Keratinocyte (primary cell): ENCODE measurements around the gene ZFP36L2. TPM values are rescaled to one million over a fixed set of nuclear protein-coding genes. Genes with fewer than 3 reads are reported as not detected.
A peak's percentile ranks its signal among the peaks of the same experiment; 100 is the strongest.

Source experiments
- DNase-seq: peaks from one replicate; pipeline ENCODE4 v3.0.0-alpha.2; 2011; ENCODE audit warnings: low read depth, missing footprints, low spot score
- FAIRE-seq: peaks from 2 replicates; lab custom pipeline; 2011; peaks lifted over from hg19 to GRCh38; lab: Jason Lieb, UNC
- H2AFZ ChIP-seq: 2 replicates; pipeline ENCODE4 v1.6.0; 2012; ENCODE audit warnings: low read length, control low read depth, inconsistent platforms; ENCODE audit not compliant: control insufficient read depth
- H3K27ac ChIP-seq: 2 replicates; pipeline ENCODE4 v1.5.1; 2011; ENCODE audit warnings: low read length; ENCODE audit not compliant: control insufficient read depth, insufficient read depth
- H3K27me3 ChIP-seq: 3 replicates; pipeline ENCODE4 v1.6.0; 2011; ENCODE audit warnings: low read length; ENCODE audit not compliant: control insufficient read depth, insufficient read depth; ENCODE audit errors: extremely low read depth
- H3K36me3 ChIP-seq, 2 experiments: 2 replicates in 1 of 2; 3 replicates in 1 of 2; pipeline ENCODE4 v1.5.1; 2011; ENCODE audit warnings: low read length in 2 of 2, mild to moderate bottlenecking in 1 of 2; ENCODE audit not compliant: control insufficient read depth in 2 of 2, insufficient read depth in 2 of 2; ENCODE audit errors: extremely low read depth in 1 of 2
- H3K4me1 ChIP-seq: 3 replicates; pipeline ENCODE4 v1.5.1; 2011; ENCODE audit warnings: low read length; ENCODE audit not compliant: control insufficient read depth, insufficient read depth; ENCODE audit errors: extremely low read depth
- H3K4me2 ChIP-seq: 3 replicates; pipeline ENCODE4 v1.6.0; 2011; ENCODE audit warnings: low read depth, low read length; ENCODE audit not compliant: control insufficient read depth, insufficient read depth; ENCODE audit errors: extremely low read depth
- H3K4me3 ChIP-seq, 3 experiments: fragments of 200-600 bp in 1 of 3; sonication (generic) in 1 of 3; 2 replicates in 2 of 3; 3 replicates in 1 of 3; pipeline ENCODE4 v1.5.1; 2011 to 2016; ENCODE audit warnings: low read length in 3 of 3, mild to moderate bottlenecking in 3 of 3, control low read depth in 2 of 3, inconsistent platforms in 1 of 3, low read depth in 1 of 3, mixed read lengths in 1 of 3, mixed run types in 1 of 3, moderate library complexity in 1 of 3; ENCODE audit not compliant: control insufficient read depth in 2 of 3, insufficient read depth in 2 of 3; ENCODE audit errors: extremely low read depth in 1 of 3
- H3K79me2 ChIP-seq: 2 replicates; pipeline ENCODE4 v1.6.0; 2012; ENCODE audit warnings: low read length; ENCODE audit not compliant: control insufficient read depth, insufficient read depth
- H3K9ac ChIP-seq: 3 replicates; pipeline ENCODE4 v1.6.0; 2011; ENCODE audit warnings: low read length; ENCODE audit not compliant: control insufficient read depth, insufficient read depth; ENCODE audit errors: extremely low read depth
- H3K9me1 ChIP-seq: 3 replicates; pipeline ENCODE4 v1.6.0; 2011; ENCODE audit warnings: low read length; ENCODE audit not compliant: control insufficient read depth, insufficient read depth; ENCODE audit errors: extremely low read depth
- H3K9me3 ChIP-seq: 2 replicates; pipeline ENCODE4 v1.5.1; 2012; ENCODE audit warnings: low read depth, low read length; ENCODE audit not compliant: control insufficient read depth
- H4K20me1 ChIP-seq: 3 replicates; pipeline ENCODE4 v1.6.0; 2011; ENCODE audit warnings: low read length; ENCODE audit not compliant: control insufficient read depth, insufficient read depth; ENCODE audit errors: extremely low read depth
- CTCF ChIP-seq, 3 experiments: IDR thresholded peaks in 1 of 3; conservative IDR thresholded peaks in 1 of 3; optimal IDR thresholded peaks in 1 of 3; 2 replicates in 2 of 3; 3 replicates in 1 of 3; pipeline versions ENCODE3 to v1.5.1; 2011; ENCODE audit warnings: low read length in 3 of 3, mild to moderate bottlenecking in 3 of 3, moderate library complexity in 2 of 3, control low read depth in 1 of 3, inconsistent platforms in 1 of 3; ENCODE audit not compliant: insufficient read depth in 2 of 3; ENCODE audit errors: extremely low read depth in 1 of 3
- EZH2 ChIP-seq: IDR thresholded peaks from one replicate; pipeline ENCODE4 v1.6.1; 2012; ENCODE audit warnings: inconsistent platforms, mild to moderate bottlenecking, low read length, moderate library complexity
- dilution Hi-C: fragments of 300-500 bp; cut with MboI; formaldehyde crosslinking; loops from one replicate; pipeline ENCODE4 v1.7.0; 2020; ENCODE audit warnings: low sequenced_read_pairs; ENCODE audit not compliant: extremely low pct_ligation_motif_present
- polyA plus RNA-seq, 5 experiments: library from polyadenylated mRNA; depleted of rRNA in 3 of 5; stranded (reverse) in 3 of 5; stranded (forward) in 1 of 5; unstranded in 1 of 5; fragments of >200 nt; gene quantifications; 1 replicate in 1 of 5; 2 replicates in 3 of 5; 3 replicates in 1 of 5; pipeline versions ENCODE4 v1.2.1 to v1.2.3, GENCODE V29; 2011 to 2012; ENCODE audit warnings: missing spikeins in 2 of 5, low read depth in 1 of 5, low replicate concordance in 1 of 5

The ZFP36L2 gene
- polyA plus RNA-seq, 1 donor (not counting 4 experiments of a cell fraction or from before 2014, with no cell fraction given), result 52.4 TPM

GRCh38 chr2:43222475-43223309 is 3.7 kb downstream of the ZFP36L2 start:
- Histone ChIP-seq H3K4me1 (peaks cover 43% of the 10 kb centered on the region), H3K27me3 (no peaks in the 10 kb centered on the region), H3K9me3 (no peaks in the 10 kb centered on the region), H3K9ac (peak overlapping the region; percentile 94), H3K4me2 (peak overlapping the region; percentile 87), H3K79me2 (peaks cover 45% of the 10 kb centered on the region), H4K20me1 (peaks cover 16% of the 10 kb centered on the region), H3K36me3 (peaks cover 4 to 14% of the 10 kb centered on the region in 2 experiments), H3K27ac (peak overlapping the region; percentile 89), H3K9me1 (no peaks in the 10 kb centered on the region), H2AFZ (no peak overlapping the region), H3K4me3 (peak overlapping the region; percentile 87 to 96 (median 92))
- DNase-seq (no peak), FAIRE-seq (no peak)
- dilution Hi-C loops, result no loop called here
- TF ChIP-seq CTCF (optimal IDR thresholded peaks at IDR 0.05 in 1 of 3, IDR thresholded peaks at IDR 0.05 in 1 of 3, conservative IDR thresholded peaks at IDR 0.05 in 1 of 3; ENCODE audit: extremely low read depth in 1 of 3, insufficient read depth in 2 of 3, low read length in 3 of 3) (no peak), EZH2 (no peak)

- H3K27ac ChIP-seq, result peak overlapping the region; percentile 89
- peak overlapping the region; percentile 87 to 96 (median 92) for H3K4me3 ChIP-seq
- dilution Hi-C loops, result no loop called here
- DNase-seq (no peak), FAIRE-seq (no peak)
- peak overlapping the region; percentile 87 for H3K4me2 ChIP-seq
- peaks cover 44% of the 10 kb centered on the region for H3K4me1 ChIP-seq
- no peak overlapping the region for H2AFZ ChIP-seq
- no peaks in the 10 kb centered on the region for H3K9me3 ChIP-seq
- H3K9ac ChIP-seq, result peak overlapping the region; percentile 94
- H3K36me3 ChIP-seq, result peaks cover 4 to 14% of the 10 kb centered on the region in 2 experiments
- H3K9me1 ChIP-seq, result no peaks in the 10 kb centered on the region
- H3K79me2 ChIP-seq, result peaks cover 37% of the 10 kb centered on the region
- TF ChIP-seq CTCF (optimal IDR thresholded peaks at IDR 0.05 in 1 of 3, IDR thresholded peaks at IDR 0.05 in 1 of 3, conservative IDR thresholded peaks at IDR 0.05 in 1 of 3; ENCODE audit: extremely low read depth in 1 of 3, insufficient read depth in 2 of 3, low read length in 3 of 3) (no peak), EZH2 (no peak)
- H3K27me3 ChIP-seq, result no peaks in the 10 kb centered on the region
- H4K20me1 ChIP-seq, result peaks cover 16% of the 10 kb centered on the region
Measured at GRCh38 chr2:43221763-43222474, 4.5 kb downstream of the ZFP36L2 start.
